ENCODE data around the gene NPVF.

DNA sequence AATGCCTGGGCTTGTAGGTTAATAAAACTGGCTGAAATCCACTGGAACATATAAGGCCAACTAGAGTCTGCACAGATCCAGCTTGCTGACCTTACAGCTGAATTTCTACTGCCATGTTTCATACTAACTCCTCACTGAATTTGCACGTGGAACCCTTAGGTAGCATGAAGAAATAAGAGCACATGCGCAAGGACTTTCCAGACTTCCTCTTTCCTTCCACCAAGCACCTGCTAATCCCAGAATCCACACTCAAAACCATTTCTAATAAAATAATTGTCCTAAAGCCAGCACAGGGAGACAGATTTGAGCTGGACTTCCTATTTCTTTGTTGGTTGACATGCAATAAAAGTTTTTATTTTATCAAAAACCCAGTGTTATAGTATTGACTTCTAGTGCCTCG, 46.8 kb downstream of the NPVF start:
- TF ChIP-seq POLR2A (IDR thresholded peaks at IDR 0.05) (no peak), EP300 (IDR thresholded peaks at IDR 0.05) (no peak)
- TF ChIP-seq, protein P1, sequence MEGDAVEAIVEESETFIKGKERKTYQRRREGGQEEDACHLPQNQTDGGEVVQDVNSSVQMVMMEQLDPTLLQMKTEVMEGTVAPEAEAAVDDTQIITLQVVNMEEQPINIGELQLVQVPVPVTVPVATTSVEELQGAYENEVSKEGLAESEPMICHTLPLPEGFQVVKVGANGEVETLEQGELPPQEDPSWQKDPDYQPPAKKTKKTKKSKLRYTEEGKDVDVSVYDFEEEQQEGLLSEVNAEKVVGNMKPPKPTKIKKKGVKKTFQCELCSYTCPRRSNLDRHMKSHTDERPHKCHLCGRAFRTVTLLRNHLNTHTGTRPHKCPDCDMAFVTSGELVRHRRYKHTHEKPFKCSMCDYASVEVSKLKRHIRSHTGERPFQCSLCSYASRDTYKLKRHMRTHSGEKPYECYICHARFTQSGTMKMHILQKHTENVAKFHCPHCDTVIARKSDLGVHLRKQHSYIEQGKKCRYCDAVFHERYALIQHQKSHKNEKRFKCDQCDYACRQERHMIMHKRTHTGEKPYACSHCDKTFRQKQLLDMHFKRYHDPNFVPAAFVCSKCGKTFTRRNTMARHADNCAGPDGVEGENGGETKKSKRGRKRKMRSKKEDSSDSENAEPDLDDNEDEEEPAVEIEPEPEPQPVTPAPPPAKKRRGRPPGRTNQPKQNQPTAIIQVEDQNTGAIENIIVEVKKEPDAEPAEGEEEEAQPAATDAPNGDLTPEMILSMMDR (IDR thresholded peaks at IDR 0.05): no peak
